HG03159 (cell line): ENCODE data around the gene GTF2IRD1.

ENCODE experiments used
- ATAC-seq: cut with Tn5 transposase; IDR thresholded peaks from one replicate; pipeline ENCODE4 v1.9.1; 2021; ENCODE audit warnings: mild to moderate bottlenecking, moderate library complexity; ENCODE audit not compliant: unreplicated experiment

The GTF2IRD1 gene

GRCh38 chr7:74586258-74587175 lies 132.8 kb downstream of the GTF2IRD1 start:
- ATAC-seq: no peak

- ATAC-seq: no peak
Measured at GRCh38 chr7:74587435-74588126, 133.9 kb downstream of the GTF2IRD1 start.

- no peak for ATAC-seq
Measured at GRCh38 chr7:74590813-74591212, 137.1 kb downstream of the GTF2IRD1 start.

- ATAC-seq: no peak
Measured at GRCh38 chr7:74598558-74598957, 144.9 kb downstream of the GTF2IRD1 start.

GRCh38 chr7:74599244-74599643 lies 145.5 kb downstream of the GTF2IRD1 start:
- no peak for ATAC-seq

- ATAC-seq: no peak
Measured at GRCh38 chr7:74604326-74605020, 150.8 kb downstream of the GTF2IRD1 start.

DNA sequence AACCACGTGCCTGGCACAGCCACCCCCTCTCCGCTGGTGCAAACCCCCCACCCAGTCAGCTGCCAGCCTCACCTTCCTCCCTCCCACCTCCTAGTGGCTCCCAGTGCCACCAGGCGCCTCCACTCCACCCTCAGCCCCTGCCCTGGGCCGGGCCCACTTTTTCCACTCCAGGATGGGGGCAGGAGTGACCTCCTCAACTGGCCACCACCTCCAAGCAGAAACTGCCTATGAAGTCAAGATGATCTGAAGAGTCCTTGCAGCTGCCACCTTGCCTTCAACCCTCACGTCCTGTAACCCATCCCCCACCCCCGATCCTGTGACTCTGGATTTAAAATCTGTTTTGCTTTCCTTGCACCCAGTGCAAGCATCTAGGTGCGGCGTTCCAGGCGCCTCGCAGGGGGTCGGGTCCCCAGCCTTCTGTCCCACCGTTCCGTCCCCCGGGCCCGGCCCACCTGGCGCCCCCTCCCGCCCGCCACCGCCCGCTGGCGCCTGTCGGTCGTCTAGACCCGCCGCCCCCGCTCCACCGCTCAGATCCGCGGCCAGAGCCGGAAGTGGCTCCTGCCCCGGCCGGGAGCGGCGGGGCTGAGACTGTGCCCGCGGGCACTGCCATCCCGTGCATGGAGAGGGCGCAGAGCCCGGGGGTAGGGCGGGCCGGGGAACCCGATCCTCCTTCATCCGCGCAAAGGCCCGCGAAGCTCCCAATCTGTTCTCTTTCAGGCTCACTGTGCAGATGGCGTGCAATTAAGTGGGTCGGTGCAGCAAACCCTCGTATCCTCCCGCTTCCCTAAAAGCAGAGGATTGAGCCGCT lies 152.6 kb downstream of the GTF2IRD1 start:
- no peak for ATAC-seq

- no peak for ATAC-seq
Measured at GRCh38 chr7:74606909-74607510, 153.3 kb downstream of the GTF2IRD1 start.

- ATAC-seq: no peak
Measured at GRCh38 chr7:74612015-74612829, 158.5 kb downstream of the GTF2IRD1 start.

DNA sequence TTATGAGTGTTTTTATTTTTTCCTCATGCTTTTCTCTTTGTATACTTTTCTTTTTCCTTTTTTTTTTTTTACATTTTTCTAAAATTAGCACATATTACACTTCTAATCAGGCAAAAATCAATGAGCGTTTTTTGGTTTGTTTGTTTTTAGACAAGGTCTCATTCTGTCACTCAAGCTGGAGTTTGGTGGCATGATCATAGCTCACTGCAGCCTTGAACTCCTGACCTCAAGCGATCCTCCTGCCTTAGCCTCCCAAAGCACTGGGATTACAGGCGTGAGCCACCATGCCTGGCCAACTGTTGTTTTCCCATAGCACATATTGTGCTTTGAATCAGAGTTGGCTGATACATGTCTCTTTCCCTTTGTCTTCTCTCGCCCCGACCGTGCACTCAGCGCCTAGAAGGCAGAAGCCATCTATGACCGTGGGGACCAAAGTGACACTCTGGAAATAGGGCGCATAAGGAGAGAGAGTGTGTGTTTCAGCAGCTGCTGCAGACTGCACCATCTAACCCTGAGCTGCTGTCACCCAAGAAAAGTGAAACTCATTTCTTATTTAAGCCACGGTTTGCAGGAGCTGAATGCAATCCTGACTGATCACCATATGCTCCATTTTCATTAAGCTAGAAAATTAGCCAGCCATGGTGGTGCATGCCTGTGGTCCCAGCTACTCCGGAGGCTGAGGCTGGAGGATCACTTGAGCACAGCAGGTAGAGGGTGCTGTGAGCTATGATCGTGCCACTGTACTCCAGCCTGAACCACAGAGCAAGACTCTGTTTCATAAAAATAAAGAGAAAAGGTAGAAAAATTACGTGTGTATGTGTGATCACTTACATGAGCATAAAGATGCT lies 162.5 kb downstream of the GTF2IRD1 start:
- ATAC-seq: no peak

DNA sequence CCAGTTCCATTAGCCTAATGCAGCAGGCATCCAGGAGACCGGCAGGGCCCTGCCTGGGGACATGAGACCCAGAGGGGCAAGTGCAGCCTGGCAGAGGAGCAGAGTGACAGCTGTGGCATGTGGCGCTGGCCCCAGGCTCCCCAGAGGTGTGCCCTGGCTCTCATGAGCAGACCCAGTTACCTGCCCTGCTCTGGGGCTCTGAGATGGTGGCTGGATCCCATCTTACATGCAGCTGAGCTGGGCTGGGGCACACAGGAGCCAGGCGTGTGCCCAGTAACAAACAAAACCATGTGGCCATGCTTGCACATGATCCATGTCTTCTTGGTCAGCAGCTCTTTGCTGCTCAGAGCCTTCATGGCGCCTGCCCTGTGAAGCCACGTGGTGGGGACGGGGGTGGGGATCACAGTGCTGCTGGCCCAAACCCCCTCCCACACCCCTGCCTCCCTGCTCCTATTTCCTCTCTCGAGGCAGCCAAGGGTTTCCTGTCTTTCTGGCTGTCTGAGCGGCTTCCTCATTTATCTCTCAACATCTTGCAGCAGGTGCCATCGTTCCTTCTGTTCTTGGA lies 163.6 kb downstream of the GTF2IRD1 start:
- no peak for ATAC-seq

- ATAC-seq: no peak
Measured at GRCh38 chr7:74619235-74619860, 165.6 kb downstream of the GTF2IRD1 start.

- no peak for ATAC-seq
Measured at GRCh38 chr7:74622228-74622749, 168.6 kb downstream of the GTF2IRD1 start.

- no peak for ATAC-seq
Measured at GRCh38 chr7:74623135-74623534, 169.4 kb downstream of the GTF2IRD1 start.

DNA sequence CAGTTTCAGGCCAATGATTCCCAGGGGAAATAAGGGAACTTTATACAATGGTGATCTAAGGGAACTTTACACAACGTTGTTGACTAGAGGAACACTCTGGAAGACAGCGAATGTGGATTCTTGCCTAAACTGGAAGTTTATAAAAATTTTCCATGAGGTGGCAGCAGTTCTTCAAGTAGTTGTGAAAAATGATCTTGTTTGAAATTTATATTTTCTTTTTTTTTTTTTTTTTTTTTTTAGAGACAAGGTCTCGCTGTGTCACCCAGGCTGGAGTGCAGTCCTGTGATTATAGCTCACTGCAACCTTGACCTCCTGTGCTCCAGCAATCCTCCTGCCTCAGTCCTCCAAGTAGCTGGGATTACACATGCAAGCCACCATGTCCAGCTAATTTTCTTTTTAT lies 171.7 kb downstream of the GTF2IRD1 start:
- ATAC-seq: no peak

DNA sequence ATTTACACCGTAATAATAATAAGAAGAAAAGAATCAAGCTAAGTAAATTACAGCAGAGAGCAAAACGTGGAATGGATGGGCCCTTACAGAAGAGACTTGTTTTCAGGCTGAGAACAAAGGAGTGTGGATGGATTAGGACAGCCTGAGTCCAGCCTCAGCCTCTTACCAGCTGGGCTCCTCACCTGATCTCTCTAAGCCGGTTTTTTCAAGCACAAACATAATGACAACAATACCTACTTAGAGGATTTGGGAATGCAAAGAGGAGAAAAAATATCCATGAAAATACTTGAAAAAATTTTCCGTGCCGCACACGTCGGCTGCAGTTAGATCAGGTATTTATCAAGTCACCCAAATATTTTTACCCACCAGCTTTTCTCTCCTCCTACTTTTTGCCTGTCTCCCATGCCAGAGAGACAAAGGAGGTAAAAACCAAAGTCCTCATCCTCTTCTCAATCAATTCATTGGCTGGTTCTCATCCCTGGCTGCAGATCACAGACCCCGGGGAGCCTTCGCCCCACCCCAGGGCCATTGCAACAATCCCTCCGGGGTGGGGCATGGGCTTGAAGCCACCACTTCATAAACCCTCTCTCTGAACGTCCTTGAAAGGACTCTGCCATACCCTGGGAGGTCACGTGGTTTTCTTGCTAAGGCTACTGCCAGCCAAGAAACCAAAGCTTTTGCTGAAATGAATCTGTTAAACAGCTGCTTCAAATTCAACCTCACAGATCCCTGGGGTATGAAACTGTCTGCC lies 174.1 kb downstream of the GTF2IRD1 start:
- ATAC-seq: no peak

DNA sequence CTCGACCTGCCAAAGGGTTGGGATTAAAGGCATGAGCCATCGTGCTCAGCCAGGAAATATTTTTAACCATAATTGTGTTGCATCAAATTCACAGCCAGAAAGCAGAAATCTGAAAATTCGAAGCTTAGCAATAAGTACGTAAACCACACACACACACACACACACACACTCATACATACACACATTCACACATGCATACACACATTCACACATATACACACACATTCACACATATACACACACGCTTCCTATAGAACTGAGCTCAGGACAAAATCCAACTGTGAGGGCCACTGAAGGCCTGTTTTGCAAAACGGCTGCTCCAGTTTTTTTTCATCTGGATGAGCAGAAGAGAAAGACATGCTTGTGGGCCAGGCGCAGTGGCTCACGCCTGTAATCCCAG lies 178.8 kb downstream of the GTF2IRD1 start:
- no peak for ATAC-seq
